ENCODE data around the gene CAND1. TPM values are rescaled to one million over a fixed set of nuclear protein-coding genes. Genes with fewer than 3 reads are reported as not detected.

Gene CAND1
- total RNA-seq, 4 donors from 2014 or later: 58.3 to 82.7 (median 74.6) TPM

GRCh38 chr12:67318786-67319185 is 49.6 kb downstream of the CAND1 start:
- H3K4me3 ChIP-seq: no peak overlapping the region
- TF ChIP-seq POLR2A (IDR thresholded peaks at IDR 0.05): no peak
- TF ChIP-seq, protein P1, sequence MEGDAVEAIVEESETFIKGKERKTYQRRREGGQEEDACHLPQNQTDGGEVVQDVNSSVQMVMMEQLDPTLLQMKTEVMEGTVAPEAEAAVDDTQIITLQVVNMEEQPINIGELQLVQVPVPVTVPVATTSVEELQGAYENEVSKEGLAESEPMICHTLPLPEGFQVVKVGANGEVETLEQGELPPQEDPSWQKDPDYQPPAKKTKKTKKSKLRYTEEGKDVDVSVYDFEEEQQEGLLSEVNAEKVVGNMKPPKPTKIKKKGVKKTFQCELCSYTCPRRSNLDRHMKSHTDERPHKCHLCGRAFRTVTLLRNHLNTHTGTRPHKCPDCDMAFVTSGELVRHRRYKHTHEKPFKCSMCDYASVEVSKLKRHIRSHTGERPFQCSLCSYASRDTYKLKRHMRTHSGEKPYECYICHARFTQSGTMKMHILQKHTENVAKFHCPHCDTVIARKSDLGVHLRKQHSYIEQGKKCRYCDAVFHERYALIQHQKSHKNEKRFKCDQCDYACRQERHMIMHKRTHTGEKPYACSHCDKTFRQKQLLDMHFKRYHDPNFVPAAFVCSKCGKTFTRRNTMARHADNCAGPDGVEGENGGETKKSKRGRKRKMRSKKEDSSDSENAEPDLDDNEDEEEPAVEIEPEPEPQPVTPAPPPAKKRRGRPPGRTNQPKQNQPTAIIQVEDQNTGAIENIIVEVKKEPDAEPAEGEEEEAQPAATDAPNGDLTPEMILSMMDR (IDR thresholded peaks at IDR 0.05): no peak
- H3K4me1 ChIP-seq: no peaks in the 10 kb centered on the region
- peaks cover 0 to 18% (median 0%) of the 10 kb centered on the region in 3 donors for H3K36me3 ChIP-seq
- no peaks in the 10 kb centered on the region for H3K27me3 ChIP-seq
- no peak overlapping the region for H3K27ac ChIP-seq
- no peaks in the 10 kb centered on the region for H3K9me3 ChIP-seq
- no peak for DNase-seq

DNA sequence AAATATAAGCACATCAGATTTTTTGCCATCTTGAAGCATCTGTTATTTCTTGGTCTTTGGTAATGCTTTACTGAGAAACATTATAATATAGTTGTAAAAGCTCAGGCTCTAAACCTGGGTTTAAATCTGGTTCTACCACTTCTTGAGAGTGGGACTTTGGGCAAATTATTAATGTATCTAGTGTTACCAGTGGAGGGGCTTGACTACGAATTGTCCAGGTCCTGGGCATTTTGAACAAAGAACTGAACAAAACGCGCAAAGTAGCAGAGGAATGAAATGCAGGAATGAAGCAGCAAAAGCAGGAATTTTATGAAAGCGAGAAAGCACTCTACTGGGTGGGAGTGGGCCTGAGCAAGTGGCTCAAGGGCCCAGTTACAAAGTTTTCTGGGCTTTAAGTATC is 50.8 kb downstream of the CAND1 start:
- Histone ChIP-seq H3K4me1 (no peaks in the 10 kb centered on the region), H3K27me3 (no peaks in the 10 kb centered on the region), H3K27ac (no peak overlapping the region), H3K4me3 (no peak overlapping the region), H3K36me3 (peaks cover 0 to 6% (median 0%) of the 10 kb centered on the region in 3 donors), H3K9me3 (no peaks in the 10 kb centered on the region)
- TF ChIP-seq POLR2A (IDR thresholded peaks at IDR 0.05): no peak
- TF ChIP-seq, protein P1 (IDR thresholded peaks at IDR 0.05): no peak
- no peak for DNase-seq

DNA sequence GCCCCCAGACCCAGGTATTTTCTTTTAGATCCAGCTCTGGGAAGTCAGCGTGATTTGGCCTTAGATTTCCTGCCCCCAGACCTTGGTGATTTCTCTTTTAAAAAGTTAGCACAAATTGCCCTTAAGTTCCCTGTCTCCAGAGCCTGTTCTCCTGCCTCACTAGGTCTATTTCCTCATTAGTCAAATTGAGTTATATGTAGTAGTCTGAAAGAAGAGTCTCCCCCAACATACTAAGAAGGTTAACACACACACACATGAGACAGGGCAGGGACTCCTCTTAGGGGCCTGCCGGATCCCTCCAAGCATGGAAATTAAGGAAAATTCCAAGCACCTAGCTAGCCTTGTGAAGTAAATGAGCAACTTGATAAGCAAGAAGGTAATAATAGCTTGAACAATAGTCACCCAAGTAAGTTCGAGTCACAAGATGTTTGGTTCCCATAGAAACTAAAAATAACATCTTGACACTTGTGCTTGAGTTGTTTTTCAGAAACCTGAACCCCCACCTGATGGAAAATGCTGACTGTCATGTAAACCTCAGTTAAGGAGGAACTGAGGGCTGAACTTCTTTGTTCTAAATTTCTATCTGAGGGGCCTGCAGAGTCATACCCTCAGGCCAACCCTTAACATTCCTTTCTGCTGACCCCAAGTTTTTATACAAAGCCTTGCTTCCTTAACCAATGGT is 51.6 kb downstream of the CAND1 start:
- Histone ChIP-seq H3K27me3 (no peaks in the 10 kb centered on the region), H3K36me3 (peaks cover 0 to 5% (median 0%) of the 10 kb centered on the region in 3 donors), H3K4me1 (no peaks in the 10 kb centered on the region), H3K27ac (no peak overlapping the region), H3K9me3 (no peaks in the 10 kb centered on the region), H3K4me3 (no peak overlapping the region)
- no peak for DNase-seq
- TF ChIP-seq, protein P1 (IDR thresholded peaks at IDR 0.05): no peak
- no peak for TF ChIP-seq POLR2A (IDR thresholded peaks at IDR 0.05)

DNA sequence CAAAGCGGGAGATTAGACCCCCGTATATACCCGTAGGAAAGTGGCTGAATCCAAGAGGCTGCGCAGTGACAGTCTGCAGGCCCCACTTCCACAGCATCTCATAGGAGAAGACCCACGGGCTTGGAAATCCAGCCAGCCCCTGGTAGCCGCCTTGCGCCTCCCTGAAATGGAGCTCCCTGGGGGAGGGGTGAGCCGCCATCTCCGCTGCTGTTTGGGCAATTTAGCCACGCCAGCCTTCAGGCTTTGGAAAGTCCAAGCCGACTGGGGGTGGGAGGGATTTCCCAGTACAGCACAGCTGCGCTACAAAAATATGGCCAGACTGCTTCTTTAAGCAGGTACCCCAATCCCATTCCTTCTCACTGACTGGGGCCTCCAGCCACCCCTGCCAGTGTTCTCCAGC is 53.4 kb downstream of the CAND1 start:
- Histone ChIP-seq H3K4me1 (no peaks in the 10 kb centered on the region), H3K27me3 (no peaks in the 10 kb centered on the region), H3K9me3 (no peaks in the 10 kb centered on the region), H3K4me3 (no peak overlapping the region), H3K27ac (no peak overlapping the region), H3K36me3 (no peaks in the 10 kb centered on the region)
- no peak for DNase-seq
- TF ChIP-seq POLR2A (IDR thresholded peaks at IDR 0.05): no peak
- TF ChIP-seq, protein P1 (IDR thresholded peaks at IDR 0.05): no peak

DNA sequence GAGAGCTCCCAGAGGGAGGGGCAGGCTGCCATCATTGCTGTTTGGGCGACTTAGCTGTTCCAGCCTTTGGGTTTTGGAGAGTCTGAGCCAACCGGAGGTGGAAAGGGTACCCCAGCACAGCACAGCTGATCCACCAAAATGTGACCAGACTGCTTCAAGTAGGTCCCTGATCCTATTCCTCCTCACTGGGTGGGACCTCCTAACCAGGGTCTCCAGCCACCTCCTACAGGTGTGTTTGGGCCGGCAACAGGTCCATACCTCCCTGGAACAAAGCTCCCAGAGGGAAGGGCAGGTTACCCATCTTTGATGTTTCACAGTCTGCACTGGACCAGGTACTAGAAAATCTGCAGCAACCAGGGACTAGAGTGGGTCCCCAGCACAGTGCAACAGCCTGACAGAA is 53.8 kb downstream of the CAND1 start:
- Histone ChIP-seq H3K4me1 (no peaks in the 10 kb centered on the region), H3K36me3 (no peaks in the 10 kb centered on the region), H3K9me3 (no peaks in the 10 kb centered on the region), H3K27ac (no peak overlapping the region), H3K4me3 (no peak overlapping the region), H3K27me3 (no peaks in the 10 kb centered on the region)
- no peak for DNase-seq
- TF ChIP-seq POLR2A (IDR thresholded peaks at IDR 0.05): no peak
- TF ChIP-seq, protein P1 (IDR thresholded peaks at IDR 0.05): no peak

Measured in Peyer's patch (tissue), 4 donors.